ENCODE data around the gene ANAPC4.

DNA sequence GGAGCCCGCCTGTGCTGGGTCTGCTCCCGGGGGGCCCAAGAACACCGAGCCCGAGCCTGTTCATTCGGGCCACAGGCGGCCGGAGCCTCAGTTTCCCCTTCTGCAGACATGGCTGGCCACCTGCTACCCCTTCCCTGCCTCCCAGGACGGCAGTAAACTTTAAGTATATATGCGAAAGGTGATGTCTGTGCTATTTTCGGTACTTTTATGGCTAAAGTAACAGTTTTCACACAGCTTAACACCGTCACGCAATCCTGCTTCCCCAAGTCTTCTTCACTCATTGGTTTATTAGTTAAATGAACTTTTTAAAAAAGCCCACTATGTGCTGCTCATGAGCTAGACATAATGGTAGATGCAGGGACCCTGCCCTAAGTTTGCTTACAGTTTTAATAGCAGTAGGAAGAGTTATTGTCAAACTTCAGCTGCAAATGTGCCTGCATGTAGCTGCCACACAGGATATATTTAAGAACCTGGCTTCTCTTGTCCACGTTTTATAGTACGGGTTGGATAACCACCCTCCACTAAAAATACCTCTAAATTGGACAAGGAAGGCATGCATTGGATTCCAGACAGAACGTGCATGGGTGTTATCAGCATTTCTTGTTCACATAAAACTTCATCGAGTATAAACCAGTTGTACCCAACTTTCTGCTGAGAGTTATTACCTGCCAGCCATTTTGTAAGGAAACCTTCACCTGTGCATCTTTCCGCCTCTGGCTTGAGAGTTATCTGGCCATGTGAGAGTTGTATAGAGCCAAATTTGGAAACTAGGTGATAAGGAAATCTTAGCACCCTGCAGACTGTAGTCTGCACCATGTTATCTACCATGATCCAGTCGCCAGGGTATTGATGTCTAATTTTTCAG is 741 bp downstream of the ANAPC4 start:
- TF ChIP-seq, protein P1, sequence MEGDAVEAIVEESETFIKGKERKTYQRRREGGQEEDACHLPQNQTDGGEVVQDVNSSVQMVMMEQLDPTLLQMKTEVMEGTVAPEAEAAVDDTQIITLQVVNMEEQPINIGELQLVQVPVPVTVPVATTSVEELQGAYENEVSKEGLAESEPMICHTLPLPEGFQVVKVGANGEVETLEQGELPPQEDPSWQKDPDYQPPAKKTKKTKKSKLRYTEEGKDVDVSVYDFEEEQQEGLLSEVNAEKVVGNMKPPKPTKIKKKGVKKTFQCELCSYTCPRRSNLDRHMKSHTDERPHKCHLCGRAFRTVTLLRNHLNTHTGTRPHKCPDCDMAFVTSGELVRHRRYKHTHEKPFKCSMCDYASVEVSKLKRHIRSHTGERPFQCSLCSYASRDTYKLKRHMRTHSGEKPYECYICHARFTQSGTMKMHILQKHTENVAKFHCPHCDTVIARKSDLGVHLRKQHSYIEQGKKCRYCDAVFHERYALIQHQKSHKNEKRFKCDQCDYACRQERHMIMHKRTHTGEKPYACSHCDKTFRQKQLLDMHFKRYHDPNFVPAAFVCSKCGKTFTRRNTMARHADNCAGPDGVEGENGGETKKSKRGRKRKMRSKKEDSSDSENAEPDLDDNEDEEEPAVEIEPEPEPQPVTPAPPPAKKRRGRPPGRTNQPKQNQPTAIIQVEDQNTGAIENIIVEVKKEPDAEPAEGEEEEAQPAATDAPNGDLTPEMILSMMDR (optimal IDR thresholded peaks at IDR 0.05 in 1 of 3, IDR thresholded peaks at IDR 0.05 in 1 of 3, conservative IDR thresholded peaks at IDR 0.05 in 1 of 3; ENCODE audit: extremely low read depth in 1 of 3, insufficient read depth in 2 of 3, low read length in 3 of 3) = no peak
- no peak for TF ChIP-seq EZH2 (IDR thresholded peaks at IDR 0.05; ENCODE audit: low read length)

All from keratinocyte (primary cell).